Adrenal gland (tissue), 12 donors: ENCODE data around the gene CFL1. TPM values are rescaled to one million over a fixed set of nuclear protein-coding genes. Genes with fewer than 3 reads are reported as not detected.
A peak's percentile ranks its signal among the peaks of the same experiment; 100 is the strongest.

ENCODE experiments used
- DNase-seq, 7 donors: peaks; one replicate each; pipeline ENCODE4 v3.0.0-alpha.2; 2019 to 2020
- H3K27ac ChIP-seq, 5 donors: fragments of 200-600 bp; sonication (generic) in 4 of 5; 1 replicate in 3 of 5; 2 replicates in 2 of 5; pipeline versions ENCODE4 v1.5.1 to v1.8.0; 2016 to 2020; ENCODE audit warnings: mild to moderate bottlenecking in 1 of 5
- H3K27me3 ChIP-seq: fragments of 200-600 bp; 2 replicates; pipeline ENCODE4 v1.8.0; 2021
- H3K36me3 ChIP-seq, 2 donors: fragments of 200-600 bp; replicated peaks in 1 of 2; 1 replicate in 1 of 2; 2 replicates in 1 of 2; pipeline versions ENCODE4 v1.5.1 to v1.8.0; 2018 to 2022
- H3K4me1 ChIP-seq, 2 donors: fragments of 200-600 bp; replicated peaks in 1 of 2; 1 replicate in 1 of 2; 2 replicates in 1 of 2; pipeline versions ENCODE4 v1.5.1 to v1.8.0; 2018 to 2021
- H3K4me3 ChIP-seq, 4 donors: fragments of 200-600 bp; sonication (generic) in 3 of 4; one replicate each; pipeline ENCODE4 v1.5.1; 2016 to 2018
- H3K9me3 ChIP-seq, 3 donors: fragments of 200-600 bp; sonication (generic) in 1 of 3; replicated peaks in 1 of 3; 1 replicate in 2 of 3; 2 replicates in 1 of 3; pipeline versions ENCODE4 v1.5.1 to v1.8.0; 2016 to 2021
- CTCF ChIP-seq, 6 experiments: fragments of 450-650 bp in 4 of 6; fragments of 200-600 bp in 2 of 6; sonication (generic) in 1 of 6; IDR thresholded peaks; 1 replicate in 5 of 6; 2 replicates in 1 of 6; pipeline versions ENCODE4 v1.5.1 to v1.8.0; 2016 to 2021; ENCODE audit warnings: antibody characterized with exemption in 6 of 6, mild to moderate bottlenecking in 2 of 6, moderate library complexity in 1 of 6
- POLR2A ChIP-seq, 2 donors: fragments of 450-650 bp; IDR thresholded peaks; one replicate each; pipeline ENCODE4 v1.6.1; 2017; ENCODE audit warnings: antibody characterized with exemption in 2 of 2, mild to moderate bottlenecking in 2 of 2, moderate library complexity in 1 of 2
- WGBS, 4 donors: extraction: QIAGEN DNeasy Blood & Tissue Kit in 2 of 4; methylation state at CpG; one replicate each; pipeline versions ENCODE4 v1.1.5 to v1.1.7; 2013 to 2017; 5-methylcytosine and 5-hydroxymethylcytosine counted together
- intact Hi-C, 2 donors: fragments of 100-400 bp; cut with DNase I; formaldehyde crosslinking; loops; one replicate each; pipeline versions ENCODE4 v1.14.1 to v1.15.0; 2022 to 2023
- polyA plus RNA-seq, 3 donors: library from polyadenylated mRNA; stranded (reverse); fragments of 200-250 nt in 2 of 3; fragments of 350-450 nt in 1 of 3; fragmentation: Illumina TruSeq in 1 of 3; extraction: RNeasy Lipid Tissue Mini Kit (QIAGEN cat#74804) in 1 of 3; gene quantifications; one replicate each; pipeline ENCODE4 v1.2.3, GENCODE V29; 2013 to 2014
- total RNA-seq, 9 donors: library from RNA; depleted of rRNA in 4 of 9; stranded (reverse); fragments of >200 nt in 4 of 9; fragments of 120-200 nt in 1 of 9; fragmentation: NEBNext Ultra II Directional in 1 of 9; extraction: Animal tissue kit (Norgen Biotek cat#: 25700) in 1 of 9; gene quantifications; one replicate each; pipeline versions ENCODE4 v1.1.0 to v1.2.4, GENCODE V29; 2013 to 2023
- donor health status: healthy with polysubstance abuse.
- donor health status: Bipolar disorder and iron deficiency.
- donor health status: DM: yes; HTN: yes; CAD: no.
- donor health status: DM: no; HTN: no; CAD: no.
- donor health status: DM: no; HTN: no; CAD: no.
- donor health status: DM: yes; HTN: yes; CAD: no.

Gene CFL1
- total and polyA plus RNA-seq, 12 donors: 217 to 765 (median 599) TPM

- Histone ChIP-seq H3K4me1 (peaks cover 0 to 12% of the 10 kb centered on the region in 2 donors), H3K4me3 (no peak overlapping the region), H3K27me3 (no peaks in the 10 kb centered on the region), H3K36me3 (no peaks in the 10 kb centered on the region), H3K9me3 (no peaks in the 10 kb centered on the region), H3K27ac (peak overlapping the region in 1 of 5 donors; percentile 21)
- peak in 6 of 7 donors; percentile 20 to 58 (median 44) for DNase-seq
- 63 to 79% (median 70%) methylated on average over 17 to 18 of the region's 18 CpGs for WGBS, 4 donors
- intact Hi-C loops: no loop called here
- TF ChIP-seq POLR2A (IDR thresholded peaks at IDR 0.05) (no peak), CTCF (IDR thresholded peaks at IDR 0.05) (no peak)
These were observed 43.6 kb downstream of the CFL1 start for GRCh38 chr11:65814131-65814985.

GRCh38 chr11:65811764-65812475 lies 46.1 kb downstream of the CFL1 start:
- Histone ChIP-seq H3K36me3 (no peaks in the 10 kb centered on the region), H3K27ac (no peak overlapping the region), H3K9me3 (no peaks in the 10 kb centered on the region), H3K4me1 (peaks cover 0 to 7% of the 10 kb centered on the region in 2 donors), H3K4me3 (no peak overlapping the region), H3K27me3 (no peaks in the 10 kb centered on the region)
- peak in 1 of 7 donors; percentile 27 for DNase-seq
- no peak for TF ChIP-seq CTCF (IDR thresholded peaks at IDR 0.05)
- no peak for TF ChIP-seq POLR2A (IDR thresholded peaks at IDR 0.05)
- WGBS, 4 donors: 60 to 75% (median 69%) methylated on average over 18 to 19 of the region's 19 CpGs
- intact Hi-C loops: no loop called here

GRCh38 chr11:65810046-65810868 lies 47.7 kb downstream of the CFL1 start:
- H3K27ac ChIP-seq: no peak overlapping the region
- H3K4me1 ChIP-seq: peaks cover 0 to 7% of the 10 kb centered on the region in 2 donors
- no peak for DNase-seq
- WGBS, 4 donors: 80 to 86% (median 81%) methylated on average over 22 to 23 of the region's 23 CpGs
- no peaks in the 10 kb centered on the region for H3K9me3 ChIP-seq
- intact Hi-C loops: no loop called here
- TF ChIP-seq POLR2A (IDR thresholded peaks at IDR 0.05): no peak
- TF ChIP-seq CTCF (IDR thresholded peaks at IDR 0.05): no peak
- no peaks in the 10 kb centered on the region for H3K27me3 ChIP-seq
- no peak overlapping the region for H3K4me3 ChIP-seq
- H3K36me3 ChIP-seq: no peaks in the 10 kb centered on the region

GRCh38 chr11:65809496-65809895 lies 48.5 kb downstream of the CFL1 start:
- TF ChIP-seq POLR2A (IDR thresholded peaks at IDR 0.05) (no peak), CTCF (IDR thresholded peaks at IDR 0.05) (no peak)
- no peak overlapping the region for H3K4me3 ChIP-seq
- peaks cover 0 to 7% of the 10 kb centered on the region in 2 donors for H3K4me1 ChIP-seq
- no peak overlapping the region for H3K27ac ChIP-seq
- intact Hi-C loops: no loop called here
- no peaks in the 10 kb centered on the region for H3K9me3 ChIP-seq
- peaks cover 4% of the 10 kb centered on the region for H3K27me3 ChIP-seq
- H3K36me3 ChIP-seq: no peaks in the 10 kb centered on the region
- no peak for DNase-seq
- WGBS, 4 donors: 70 to 87% (median 77%) methylated on average over 3 to 9 of the region's 9 CpGs
